ENCODE measurements around the gene MLYCD.

MLYCD gene

GRCh38 chr16:83898463-83899271 lies at the start of gene MLYCD:
Gene MLYCD (plus strand): TSS chr16:83899115. CDS start chr16:83899145, 30 bp downstream.
- DNase-seq = peak; percentile 61 to 78

- DNase-seq = no peak
Observed at GRCh38 chr16:83849421-83849820, 49.5 kb upstream of the MLYCD start.

DNA sequence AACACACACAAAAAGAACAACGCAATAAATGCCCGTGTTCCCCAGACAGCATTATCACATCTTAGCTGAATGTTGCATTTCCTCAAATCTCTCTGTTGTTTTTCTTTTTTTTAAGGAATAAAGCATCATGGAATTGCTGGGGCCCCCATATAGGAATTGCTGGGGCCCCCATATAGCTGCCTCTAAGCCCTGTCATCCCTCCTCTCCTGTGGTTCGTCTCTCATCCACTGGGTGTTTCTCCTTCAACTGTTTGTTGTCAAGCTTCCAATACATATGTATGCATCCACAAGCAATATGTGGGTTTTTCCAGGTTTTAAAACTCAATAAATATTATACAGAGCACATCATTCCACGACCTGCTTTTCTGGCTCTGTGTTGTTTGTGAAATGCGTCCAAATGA lies 48.0 kb upstream of the MLYCD start:
- no peak for DNase-seq

- no peak for DNase-seq
Observed at GRCh38 chr16:83851473-83851872, 47.4 kb upstream of the MLYCD start.

- DNase-seq = no peak
Observed at GRCh38 chr16:83852774-83853173, 46.1 kb upstream of the MLYCD start.

GRCh38 chr16:83853834-83854233 lies 45.1 kb upstream of the MLYCD start:
- DNase-seq = no peak

GRCh38 chr16:83854420-83854819 lies 44.5 kb upstream of the MLYCD start:
- no peak for DNase-seq

DNA sequence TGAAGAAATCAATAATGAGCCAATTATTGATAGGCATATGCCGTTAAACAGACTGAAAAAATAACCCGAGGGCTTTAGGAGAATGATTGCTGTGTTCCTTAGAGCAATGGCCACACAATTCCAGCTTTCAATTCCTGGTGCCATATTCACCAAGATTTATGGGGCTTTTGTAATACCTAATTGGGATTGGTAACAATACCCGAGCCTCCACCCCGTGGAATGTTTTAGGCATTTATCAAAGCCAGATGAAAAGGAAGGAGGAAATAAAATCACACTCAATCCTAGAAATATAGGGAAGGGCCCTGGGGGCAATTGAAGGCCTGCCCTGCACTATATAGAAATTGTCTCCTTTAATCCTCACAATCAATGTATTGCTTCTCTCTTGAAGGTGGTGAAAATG lies 42.1 kb upstream of the MLYCD start:
- no peak for DNase-seq

DNA sequence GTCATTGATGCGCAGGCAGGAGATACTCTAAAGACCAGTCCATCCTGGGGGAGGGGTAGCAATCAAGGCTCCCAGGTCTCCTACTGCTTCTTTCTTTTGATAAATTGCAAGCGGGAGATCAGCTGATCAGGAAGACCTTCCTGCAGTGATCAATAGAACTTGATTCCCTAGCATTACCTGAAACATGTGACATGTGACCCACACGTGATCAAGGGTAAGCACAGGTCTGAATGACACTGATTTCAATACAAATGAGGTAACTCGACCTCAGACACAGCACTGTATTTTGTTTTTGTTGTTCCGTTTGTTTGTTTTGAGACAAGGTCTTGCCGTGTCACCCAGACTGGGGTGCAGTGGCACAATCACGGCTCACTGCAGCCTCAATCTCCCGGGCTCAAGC lies 39.6 kb upstream of the MLYCD start:
- no peak for DNase-seq

GRCh38 chr16:83862661-83863060 lies 36.3 kb upstream of the MLYCD start:
- no peak for DNase-seq

GRCh38 chr16:83863682-83864081 lies 35.2 kb upstream of the MLYCD start:
- DNase-seq = no peak

- no peak for DNase-seq
Observed at GRCh38 chr16:83870830-83871229, 28.1 kb upstream of the MLYCD start.

GRCh38 chr16:83878838-83879237 lies 20.1 kb upstream of the MLYCD start:
- DNase-seq = no peak

DNA sequence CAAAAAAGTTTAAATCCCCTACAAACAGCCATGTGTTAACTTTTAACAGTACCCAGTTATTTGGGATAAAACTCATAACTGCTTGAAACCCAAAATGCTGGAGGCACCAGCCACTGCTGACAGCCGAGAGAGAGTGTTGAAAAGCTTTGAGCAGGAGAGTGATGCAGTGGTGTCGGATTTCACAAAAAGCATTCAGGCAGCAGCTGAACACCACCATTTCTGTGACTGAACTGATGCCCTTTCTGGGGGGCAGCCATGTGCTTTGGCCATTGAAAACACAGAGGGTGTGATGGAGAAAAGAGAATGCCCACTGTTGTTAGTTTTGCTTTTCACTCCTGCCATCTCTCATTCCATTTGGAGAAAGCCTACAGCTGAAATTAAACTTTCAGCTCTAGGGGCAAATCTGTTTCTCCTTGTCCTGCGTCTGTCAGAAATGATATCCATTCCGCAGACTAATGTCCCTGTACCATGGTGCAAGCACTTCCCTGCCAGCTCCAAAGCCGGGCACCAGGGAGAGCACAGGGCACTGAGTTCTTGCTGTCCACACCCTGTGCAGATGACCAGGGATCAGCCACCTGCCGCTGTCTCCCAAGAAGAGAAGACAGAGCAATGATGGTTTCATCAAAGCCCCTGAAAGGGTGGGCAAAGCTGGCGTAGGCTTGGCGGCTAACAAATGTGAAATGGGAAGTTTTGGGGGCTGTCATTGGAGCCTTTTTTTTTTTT lies 16.6 kb upstream of the MLYCD start:
- no peak for DNase-seq

- DNase-seq = no peak
Observed at GRCh38 chr16:83886199-83886971, 12.5 kb upstream of the MLYCD start.

- DNase-seq = no peak
Observed at GRCh38 chr16:83887080-83887479, 11.8 kb upstream of the MLYCD start.

DNA sequence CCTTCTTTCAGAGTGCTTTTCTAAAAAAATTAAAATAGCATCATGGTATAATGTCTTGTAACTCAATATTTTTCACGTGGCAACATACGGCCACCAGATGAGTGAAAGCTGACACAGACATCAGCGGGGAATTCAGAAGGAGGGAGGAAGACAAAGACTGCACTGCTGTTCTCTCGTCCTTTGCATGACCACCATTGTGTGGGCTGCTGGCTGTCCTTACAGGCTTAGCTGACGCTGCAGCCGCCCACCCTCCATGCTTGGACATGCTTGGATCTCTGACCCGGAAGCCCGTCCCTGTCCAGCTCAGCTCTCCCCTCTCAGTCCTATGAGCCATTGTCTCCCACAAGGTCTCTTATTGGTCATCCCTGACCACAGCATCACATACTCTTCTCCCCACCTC lies 11.4 kb upstream of the MLYCD start:
- no peak for DNase-seq

DNA sequence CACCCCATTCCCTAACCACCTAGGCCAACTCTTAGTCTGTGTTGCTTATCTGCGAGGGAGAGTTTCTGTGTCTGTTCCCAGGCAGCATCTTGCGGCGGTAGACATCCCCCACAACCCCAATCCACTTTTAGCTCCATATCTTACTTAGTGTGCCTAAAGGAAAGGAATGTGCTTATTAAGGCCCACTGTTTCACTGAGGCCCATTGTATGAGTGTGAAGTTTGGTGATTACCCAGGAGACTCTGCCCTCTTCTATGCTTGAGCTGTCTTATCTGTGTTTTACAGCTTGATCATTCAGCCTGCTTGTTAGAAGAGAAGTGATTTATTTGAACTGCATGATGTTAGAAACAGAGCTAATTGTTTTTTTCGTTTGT lies 10.3 kb upstream of the MLYCD start:
- DNase-seq = no peak

DNA sequence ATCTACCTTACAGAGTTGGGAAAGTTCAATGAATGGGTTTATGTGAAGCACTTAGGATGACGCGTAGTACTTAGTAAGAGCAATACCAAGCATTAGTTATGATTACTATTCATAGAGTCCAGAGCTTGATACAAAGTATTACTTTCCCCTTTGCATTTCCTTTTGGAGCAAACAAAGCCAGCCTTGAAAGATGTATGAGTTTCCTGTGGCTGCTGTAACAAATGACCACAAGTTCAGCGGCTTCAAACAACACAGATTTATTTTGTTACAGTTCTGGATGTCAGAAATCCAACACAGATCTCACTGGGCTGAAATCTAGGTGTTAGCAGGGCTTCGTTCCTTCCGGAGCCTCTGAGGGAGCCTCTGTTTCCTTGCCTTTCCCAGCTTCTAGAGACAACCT lies 8.6 kb upstream of the MLYCD start:
- DNase-seq = no peak

- DNase-seq = no peak
Observed at GRCh38 chr16:83891742-83892141, 7.2 kb upstream of the MLYCD start.

DNA sequence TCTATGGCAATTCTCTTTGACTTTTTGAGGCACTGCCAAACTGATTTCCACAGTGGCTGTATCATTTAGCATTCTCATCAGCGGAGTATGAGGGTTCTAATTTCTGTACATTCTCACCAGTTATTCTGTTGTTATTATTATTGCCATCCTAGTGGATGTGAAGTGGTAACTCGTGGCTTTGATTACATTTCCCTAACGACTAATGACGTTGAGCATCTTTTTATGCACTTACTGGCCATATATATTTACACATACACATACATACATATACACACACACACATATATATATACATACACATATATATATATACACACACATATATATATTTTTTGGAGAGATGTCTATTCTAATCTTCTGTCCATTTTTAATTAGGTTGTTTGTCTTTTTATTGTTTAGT lies 3.7 kb upstream of the MLYCD start:
- no peak for DNase-seq

GRCh38 chr16:83895942-83896341 lies 3.0 kb upstream of the MLYCD start:
- no peak for DNase-seq

- DNase-seq = peak; percentile 4 to 35
Observed at GRCh38 chr16:83899272-83899897, 470 bp downstream of the MLYCD start.

Data from CD4-positive, alpha-beta T cell treated with Interferon alpha-2 for 1 hour (primary cell).